HL-60/S4 treated with retinoic acid at 250 ng/mL for 4 days and 3 days (cell line): ENCODE data around the gene UNC80.

Experiments used
- in situ Hi-C: fragments of 300-500 bp; cut with MboI; formaldehyde crosslinking; loops from 2 replicates; pipeline ENCODE4 v1.7.0; 2022; ENCODE audit warnings: low sequenced_read_pairs

The UNC80 gene

DNA sequence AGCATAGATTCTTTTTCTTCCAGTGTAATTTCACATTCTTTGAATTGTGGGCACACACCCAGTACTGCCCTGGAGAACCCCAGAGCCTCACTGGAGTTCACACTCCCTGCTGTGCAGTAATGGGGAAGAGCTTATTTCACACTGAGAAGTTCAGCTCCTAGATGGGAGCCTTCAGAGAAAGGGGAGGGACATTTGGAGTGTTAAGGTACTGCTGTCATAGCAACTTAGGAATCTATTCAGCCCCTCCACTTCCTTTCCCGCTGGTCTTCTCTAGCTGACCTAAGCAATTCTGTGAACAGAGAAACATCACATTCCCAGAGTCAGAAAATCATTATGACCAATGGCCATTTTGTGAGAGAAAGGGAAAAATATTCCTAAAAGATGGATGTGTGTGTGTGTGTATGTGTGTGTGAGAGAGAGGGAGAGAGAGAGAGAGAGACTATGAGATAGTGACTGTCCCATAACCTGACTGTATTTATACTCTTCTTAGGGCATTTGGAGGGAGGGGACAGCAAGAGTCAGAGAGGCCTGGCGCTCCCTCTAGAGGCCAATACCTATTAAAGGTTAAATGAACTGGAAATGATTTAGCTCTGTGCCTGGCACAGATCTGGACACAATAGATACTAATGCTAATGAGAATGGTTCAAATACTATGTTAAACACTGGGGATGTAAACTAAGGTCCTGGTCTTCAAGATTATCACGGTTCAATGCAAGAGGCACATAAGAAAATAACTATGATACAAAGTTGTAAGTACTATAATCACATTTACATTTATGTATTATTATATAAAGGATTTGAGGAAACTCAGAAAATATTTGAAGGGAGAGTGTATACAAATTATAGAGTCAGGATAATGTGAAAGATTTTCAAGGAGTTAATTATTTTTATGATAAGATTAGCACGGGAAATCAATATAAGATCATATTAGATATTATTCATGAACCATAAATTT, 189.3 kb downstream of the UNC80 start:
- in situ Hi-C loops: no loop called here

DNA sequence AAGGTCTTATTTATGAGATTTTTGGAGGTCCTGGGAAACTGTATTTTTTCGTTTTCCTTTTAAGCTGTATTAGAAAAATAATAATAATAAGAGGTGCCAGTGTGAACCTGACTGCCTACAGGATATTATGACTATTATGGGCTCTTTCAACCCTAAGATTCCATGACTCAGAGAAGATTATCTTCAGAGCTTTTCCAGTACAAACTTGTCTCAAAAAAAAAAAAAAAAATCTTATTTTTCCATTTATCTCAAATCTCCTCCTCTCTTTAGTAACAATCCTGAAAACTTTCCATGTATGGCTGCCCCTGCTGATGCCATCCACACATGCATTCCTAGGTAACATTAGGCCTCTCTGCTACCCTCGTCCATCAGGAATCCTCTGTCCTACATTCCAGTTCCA, 194.1 kb downstream of the UNC80 start:
- in situ Hi-C loops: no loop called here

DNA sequence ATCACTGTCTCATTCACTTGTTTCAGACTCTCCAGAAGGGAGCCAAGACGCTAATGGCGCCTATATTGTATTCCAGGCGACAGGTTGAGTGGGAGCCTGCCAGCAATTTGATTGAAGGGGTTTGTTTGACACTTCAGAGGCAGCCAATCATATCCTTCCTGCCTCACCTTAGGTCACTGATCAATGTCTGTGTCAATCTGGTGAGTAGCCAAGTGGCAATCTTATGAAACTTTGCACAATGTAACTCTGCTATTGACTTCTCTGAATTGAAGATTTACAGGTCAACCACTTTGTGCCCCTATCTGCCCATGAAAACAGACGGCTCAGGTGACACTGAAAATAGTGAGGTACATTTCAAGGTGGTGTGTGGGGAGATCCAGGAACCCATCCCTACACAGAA, 198.1 kb downstream of the UNC80 start:
- in situ Hi-C loops: loop anchor here (10.0 kb wide), 1 partner anchor 225 kb away; no protein-coding TSS in a partner anchor

DNA sequence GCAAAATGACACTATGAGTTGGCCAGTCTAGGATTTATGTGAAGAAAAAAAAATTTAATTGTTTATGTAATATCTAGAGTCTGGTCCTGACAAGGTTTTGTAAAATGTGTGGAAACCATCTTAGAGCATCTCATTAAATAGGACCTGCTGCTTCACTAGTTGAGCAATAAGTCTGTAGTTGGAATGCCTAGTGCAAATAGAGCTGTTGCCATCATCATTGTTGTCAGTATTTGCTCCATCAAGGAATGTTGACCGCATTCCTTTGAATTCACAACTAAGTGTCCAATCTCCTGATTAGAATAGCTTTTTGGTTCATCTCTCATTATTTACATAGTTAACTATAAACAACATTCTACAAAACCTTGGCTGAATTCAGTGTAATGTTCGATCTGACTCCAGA, 198.6 kb downstream of the UNC80 start:
- in situ Hi-C loops: loop anchor here (10.0 kb wide), 1 partner anchor 225 kb away; no protein-coding TSS in a partner anchor

DNA sequence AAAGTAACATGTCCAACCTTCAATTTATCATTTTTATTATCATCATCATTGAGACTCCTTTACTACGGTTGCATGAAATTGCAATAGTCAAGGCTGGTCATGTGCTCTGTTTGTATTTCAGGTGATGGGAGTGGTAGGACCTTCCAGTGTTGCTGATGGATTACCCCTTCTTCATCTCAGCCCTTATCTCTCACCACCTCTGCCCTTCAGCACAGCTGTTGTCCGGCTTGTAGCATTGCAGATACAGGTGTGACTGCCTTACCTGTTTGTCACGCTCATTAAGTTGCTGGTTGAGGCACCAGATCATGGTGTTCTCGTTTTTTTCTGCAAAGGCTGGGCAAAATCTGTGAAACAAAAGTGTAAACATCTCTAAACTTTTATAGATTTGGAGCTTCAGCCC, 199.1 kb downstream of the UNC80 start:
- in situ Hi-C loops: loop anchor here (10.0 kb wide), 1 partner anchor 224 kb away; no protein-coding TSS in a partner anchor

DNA sequence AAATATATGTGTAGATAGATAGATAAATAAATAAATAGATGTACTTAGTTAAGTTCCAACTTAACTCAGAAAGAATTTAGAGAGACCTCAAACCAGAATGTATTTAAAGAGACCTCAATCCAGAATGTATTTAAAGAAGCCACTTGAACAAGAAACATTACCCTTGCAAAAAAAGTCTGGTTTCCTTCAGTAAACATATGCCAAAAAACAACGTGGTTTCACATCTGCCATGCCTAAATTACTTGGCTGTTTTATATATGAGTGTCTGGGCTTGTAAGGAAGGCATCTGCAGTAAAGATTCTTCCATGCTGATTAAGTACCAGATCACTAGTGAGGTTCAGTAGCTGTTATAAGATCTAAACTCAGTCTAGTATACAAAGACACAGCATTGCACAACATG, 201.7 kb downstream of the UNC80 start:
- in situ Hi-C loops: loop anchor here (10.0 kb wide), 1 partner anchor 221 kb away; no protein-coding TSS in a partner anchor

DNA sequence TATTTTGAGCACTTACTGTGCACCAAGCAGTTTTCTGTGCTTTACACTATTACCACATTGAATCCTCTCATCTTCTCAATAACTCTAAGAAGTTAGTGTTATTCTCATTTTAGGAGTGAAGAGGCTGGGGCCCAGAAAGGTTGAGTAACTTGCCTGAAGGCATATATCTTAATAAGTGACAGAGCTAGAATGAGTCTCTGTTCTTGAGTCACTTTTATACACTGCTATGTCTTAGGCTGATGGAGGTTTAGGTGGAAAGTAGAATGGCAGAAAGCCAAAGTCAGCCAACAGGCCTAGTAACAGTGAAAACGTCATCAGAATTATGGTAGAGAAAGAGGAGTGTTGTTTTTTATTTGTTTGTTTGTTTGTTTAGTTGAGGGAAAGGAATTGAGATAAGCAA, 202.9 kb downstream of the UNC80 start:
- in situ Hi-C loops: loop anchor here (10.0 kb wide), 1 partner anchor 220 kb away; no protein-coding TSS in a partner anchor

DNA sequence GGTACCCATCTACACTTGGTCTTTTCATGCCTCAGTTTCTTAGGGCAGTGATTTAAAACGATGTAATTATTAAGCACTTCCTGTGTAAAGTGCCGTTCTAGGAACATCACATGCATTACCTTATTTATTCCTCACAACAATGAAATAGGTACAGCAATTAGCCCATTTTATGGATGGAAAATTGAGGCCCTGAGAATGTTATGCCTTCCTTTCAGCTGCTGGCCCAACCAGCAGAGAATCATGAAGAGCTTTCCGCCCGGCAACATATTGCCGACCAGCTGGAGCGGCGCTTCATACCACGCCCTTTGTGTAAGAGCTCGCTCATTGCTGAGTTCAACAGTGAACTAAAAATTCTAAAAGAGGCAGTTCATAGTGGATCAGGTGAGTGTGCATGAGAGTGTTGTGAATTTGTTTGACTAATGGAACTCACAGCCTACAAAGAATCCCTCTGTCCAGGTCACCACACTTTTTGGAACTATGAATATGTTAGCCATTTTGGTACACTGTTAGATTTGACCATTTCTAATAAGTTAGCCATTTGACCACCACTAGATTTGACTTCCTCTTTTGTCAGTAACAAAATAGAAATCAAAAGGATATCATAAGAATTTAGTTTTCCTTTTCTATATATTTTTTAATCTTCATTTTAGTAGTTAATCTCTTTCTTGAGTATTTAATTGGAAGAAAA, 205.2 kb downstream of the UNC80 start:
- in situ Hi-C loops: loop anchor here (10.0 kb wide), 1 partner anchor 218 kb away; no protein-coding TSS in a partner anchor

DNA sequence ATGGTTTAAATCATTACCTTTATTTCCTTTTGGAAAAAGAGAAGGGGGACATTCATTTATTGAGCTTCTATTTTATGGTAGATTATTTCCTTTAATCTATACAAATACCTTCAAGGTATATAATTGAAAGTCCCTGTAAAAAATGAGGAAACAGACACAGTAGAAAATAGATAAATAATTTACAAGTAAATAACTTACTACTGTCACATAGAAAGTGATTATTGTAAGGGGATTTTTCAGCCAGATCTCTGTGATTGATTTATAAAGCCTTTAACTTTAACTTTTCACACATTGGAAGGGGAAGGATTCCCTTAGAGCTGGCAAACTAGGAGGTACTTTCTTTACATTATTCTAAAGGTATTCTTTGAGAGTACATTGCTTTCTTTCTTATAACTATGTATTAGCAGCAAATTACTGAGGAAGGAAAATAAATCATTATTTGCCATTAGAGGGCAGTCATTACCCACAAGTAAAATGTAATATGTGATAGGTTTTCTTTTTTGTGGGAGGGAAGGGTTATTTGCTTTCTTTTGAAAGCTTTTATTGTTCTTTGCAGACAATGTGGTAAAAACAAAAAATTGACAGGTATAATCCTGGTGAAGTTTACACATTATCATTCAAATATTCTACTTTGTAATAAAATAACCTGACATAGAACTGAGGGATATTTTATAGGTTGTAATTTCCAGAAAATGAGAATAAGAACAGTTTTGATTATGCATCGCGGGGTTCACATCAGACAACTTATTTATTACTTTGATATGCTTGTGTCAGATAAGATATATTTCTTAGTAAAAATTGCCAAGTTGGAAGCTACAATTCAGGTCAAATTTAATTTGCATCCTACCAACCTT, 206.0 kb downstream of the UNC80 start:
- in situ Hi-C loops: loop anchor here (10.0 kb wide), 1 partner anchor 217 kb away; no protein-coding TSS in a partner anchor

DNA sequence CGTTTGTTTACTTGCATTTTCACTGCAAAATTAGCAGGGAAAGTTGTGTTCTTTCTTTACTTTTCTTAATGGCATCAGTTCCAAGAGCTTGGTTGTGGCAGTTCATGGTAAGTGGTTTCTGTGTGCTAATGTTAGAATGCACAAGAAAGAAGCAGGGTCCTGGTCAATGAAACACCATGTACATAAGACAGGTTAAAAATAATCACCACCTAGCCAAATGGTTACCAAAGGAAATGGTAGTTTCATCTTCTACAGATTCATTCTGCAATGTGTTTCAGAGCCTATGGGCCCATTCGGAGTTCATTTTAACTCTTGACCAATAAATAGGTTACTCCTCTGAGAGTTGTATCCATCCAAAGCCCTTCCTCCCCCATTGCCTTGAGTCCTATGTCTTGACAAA, 212.7 kb downstream of the UNC80 start:
- in situ Hi-C loops: no loop called here

DNA sequence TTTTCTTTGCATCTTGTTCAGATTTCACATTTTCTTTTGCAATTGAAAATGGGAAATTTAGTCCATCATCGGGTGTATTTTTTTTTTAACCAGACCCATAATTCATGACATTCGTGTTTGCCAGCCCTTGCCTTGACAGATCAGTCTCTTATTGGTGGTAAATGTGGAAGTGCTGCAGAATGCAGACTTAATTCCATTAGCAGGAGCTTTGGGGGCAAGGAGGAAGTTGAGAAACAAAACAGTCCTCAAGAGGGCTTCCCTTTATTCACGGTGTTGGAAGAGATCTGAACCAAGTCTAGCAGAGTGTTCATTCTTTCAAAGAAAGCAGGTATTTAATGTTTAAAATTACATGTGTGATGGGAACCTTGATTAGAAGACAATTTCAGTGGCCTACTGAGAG, 214.2 kb downstream of the UNC80 start:
- in situ Hi-C loops: no loop called here

DNA sequence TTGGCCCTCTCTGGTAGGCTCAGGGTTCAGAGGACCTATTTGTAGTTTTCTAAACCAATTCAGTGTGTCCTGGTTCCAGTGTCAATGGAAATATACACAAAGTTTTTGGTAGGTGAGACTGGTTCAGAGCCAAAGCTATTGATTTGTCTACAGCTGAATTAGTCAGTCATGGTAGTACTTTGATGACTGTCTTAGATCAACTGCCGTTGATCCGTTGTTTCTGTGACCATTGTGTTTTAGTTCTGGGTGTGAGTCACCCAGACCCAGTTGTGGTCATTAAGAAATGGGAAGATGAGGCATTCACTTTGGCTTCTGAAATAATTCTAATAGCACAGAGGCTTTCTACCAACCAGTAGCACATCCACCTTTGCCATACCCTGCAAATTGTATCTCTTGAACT, 214.8 kb downstream of the UNC80 start:
- in situ Hi-C loops: no loop called here

DNA sequence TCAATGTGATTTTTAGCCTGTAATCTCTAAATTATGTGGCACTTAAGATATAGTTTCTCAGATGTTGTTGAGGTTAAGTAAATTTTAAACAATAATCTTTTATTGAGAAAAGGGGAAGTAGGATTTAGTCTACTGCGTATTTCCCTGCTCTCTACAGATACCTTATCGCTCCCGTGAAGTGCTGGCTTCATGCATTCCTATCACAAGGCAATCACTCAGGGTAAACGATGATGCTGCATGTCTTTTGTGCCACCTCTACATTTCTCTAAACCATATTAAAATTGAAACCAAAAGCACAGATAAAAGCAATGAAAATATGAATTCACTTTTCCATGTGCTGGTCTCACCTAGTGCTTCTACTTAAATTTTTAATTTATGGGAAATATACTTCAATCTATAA, 216.4 kb downstream of the UNC80 start:
- in situ Hi-C loops: no loop called here

DNA sequence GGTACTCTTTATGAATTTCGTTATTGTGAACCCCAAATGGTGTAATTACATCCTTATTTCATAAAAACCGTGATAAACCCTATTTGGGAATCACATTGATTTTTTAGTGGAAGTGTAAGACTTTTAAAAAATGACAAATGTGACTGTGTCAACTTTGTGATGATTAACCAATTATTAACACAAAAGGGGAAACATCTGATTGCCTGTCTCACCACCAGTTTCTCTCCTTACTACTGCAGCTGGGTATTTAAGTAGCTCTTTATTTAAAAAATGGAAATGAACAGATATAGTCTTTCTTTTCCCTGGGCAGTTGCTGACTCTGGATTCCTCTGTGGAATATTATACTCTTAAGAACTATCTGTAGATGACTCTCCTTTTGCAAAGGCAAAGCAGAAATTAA, 219.2 kb downstream of the UNC80 start:
- in situ Hi-C loops: no loop called here

DNA sequence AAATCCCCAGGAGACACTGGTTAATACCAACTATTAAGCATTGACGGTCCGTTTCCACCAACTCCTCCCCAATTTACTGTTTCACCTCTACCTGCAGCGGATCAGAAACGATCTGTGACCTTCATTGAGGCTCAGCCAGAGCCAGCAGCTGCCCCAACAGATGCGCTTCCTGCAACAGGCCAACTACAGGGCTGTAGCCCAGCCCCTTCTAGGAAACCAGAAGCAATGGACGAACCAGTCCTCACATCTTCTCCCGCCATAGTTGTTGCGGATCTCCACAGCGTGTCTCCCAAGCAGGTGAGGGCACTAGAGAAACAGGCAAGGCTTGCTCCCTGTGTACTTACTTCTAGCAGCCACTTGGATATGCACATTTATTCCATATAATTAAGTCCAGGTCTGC, 222.3 kb downstream of the UNC80 start:
- in situ Hi-C loops: no loop called here

DNA sequence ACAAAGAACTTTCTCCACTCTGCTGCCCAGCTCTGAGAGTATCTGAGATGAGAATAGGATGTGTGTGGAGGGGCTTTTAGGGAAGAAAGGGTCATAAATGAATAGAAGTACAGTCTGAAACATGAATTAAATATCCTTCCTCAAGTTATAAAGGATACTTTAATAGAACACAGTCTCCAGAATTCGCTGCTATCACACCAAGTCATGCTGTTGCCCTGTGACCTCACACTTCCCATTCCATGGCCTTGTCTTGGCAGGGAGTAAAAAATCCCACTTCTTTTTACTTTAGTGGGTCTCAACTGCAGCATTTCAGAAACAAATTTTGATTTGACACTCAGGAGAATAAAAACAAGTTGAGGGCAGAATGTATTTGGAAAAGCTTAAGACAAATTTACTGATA, 227.0 kb downstream of the UNC80 start:
- in situ Hi-C loops: no loop called here

DNA sequence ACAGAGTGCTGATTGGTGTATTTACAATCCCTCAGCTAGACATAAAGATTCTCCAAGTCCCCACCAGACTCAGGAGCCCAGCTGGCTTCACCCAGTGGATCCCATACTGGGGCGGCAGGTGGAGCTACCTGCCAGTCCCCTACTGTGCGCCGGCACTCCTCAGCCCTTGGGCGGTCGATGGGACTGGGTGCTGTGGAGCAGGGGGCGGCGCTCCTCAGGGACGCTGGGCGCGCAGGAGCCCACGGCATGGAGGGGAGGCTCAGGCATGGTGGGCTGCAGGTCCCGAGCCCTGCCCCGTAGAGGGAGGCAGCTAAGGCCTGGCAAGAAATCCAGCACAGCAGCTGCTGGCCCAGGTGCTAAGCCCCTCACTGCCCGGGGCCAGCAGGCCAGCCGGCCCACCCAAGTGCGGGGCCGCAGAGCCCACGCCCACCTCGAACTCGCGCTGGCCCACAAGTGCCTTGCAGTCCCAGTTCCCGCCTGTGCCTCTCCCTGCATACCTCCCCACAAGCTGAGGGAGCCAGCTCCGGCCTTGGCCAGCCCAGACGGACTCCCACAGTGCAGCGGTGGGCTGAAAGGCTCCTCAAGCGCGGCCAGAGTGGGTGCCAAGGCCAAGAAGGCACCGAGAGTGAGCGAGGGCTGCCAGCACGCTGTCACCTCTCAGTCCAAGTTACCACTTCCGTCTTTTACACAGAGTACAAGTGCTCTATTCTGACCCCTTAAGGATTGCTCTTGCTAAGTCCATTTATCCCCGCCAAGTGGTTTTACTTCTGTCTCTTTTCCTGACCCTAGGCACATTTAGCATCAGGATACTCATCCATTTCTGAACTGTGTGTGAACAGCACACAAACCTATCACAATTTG, 229.1 kb downstream of the UNC80 start:
- in situ Hi-C loops: no loop called here

DNA sequence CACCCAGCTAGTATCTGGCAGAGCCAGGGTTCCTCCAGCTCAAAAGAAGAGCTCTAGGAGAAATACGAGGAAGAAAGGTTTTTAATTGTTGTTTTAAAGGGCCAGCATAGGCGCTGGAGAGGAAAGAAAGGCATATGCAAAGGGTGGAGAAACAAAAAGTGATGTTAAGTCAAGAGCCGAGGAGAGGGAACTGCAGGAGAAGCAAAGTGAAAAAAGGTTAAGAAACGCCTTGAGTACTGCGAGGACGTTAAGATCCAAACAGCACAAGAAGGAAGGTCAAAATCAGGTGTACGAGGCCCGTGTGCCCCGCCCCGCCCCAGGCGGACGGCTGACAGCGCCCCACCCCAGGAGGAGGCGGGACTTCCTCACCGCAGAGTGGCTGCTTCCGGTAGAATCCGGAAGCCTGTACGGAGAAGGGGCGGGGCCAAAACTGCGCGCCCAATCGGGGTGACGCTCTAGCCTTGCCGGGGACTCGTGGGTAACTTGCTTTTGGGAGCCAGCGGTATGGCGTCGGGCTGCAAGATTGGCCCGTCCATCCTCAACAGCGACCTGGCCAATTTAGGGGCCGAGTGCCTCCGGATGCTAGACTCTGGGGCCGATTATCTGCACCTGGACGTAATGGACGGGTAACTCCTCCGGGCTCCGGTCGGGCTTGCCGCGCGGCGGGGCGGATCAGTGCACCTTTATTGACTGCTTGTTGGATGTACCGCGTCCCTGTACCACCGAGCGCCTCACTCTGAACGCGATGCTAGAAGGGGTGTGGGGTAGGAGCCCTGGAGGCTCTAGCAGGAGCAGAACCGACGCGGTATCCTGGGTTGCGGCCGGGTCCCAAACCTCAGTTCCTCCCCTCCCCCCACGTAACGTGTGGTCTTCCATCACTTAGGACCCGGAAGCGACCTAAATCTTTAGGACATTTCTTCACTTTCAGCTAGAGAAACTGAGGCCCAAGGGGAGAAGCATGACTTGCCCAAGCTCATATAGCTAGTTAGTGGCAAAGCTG, 230.8 kb downstream of the UNC80 start, which contains the start of gene RPE:
RPE (plus strand) TSS at position 481 of the 1,000 bp plus-strand sequence; CDS start at position 505, 24 bp downstream.
- in situ Hi-C loops: no loop called here
